Progenitor cell of endocrine pancreas (in vitro differentiated cells): ENCODE results near the gene TMEM132D. TPM values are rescaled to one million over a fixed set of nuclear protein-coding genes. Genes with fewer than 3 reads are reported as not detected.

Experiments
- DNase-seq: peaks from one replicate; pipeline ENCODE4 v3.0.0; 2021; ENCODE audit warnings: low spot score; ENCODE audit not compliant: unreplicated experiment
- H3K27ac Mint-ChIP-seq: 2 replicates; pipeline ENCODE4 v1.8.0; 2021; ENCODE audit warnings: mild to moderate bottlenecking, moderate library complexity, mixed read lengths
- H3K27me3 Mint-ChIP-seq: 2 replicates; pipeline ENCODE4 v1.8.0; 2021; ENCODE audit warnings: mixed read lengths
- H3K36me3 Mint-ChIP-seq: 2 replicates; pipeline ENCODE4 v1.8.0; 2022; ENCODE audit warnings: mixed read lengths; ENCODE audit not compliant: insufficient read depth
- H3K4me1 Mint-ChIP-seq: 2 replicates; pipeline ENCODE4 v1.8.0; 2021; ENCODE audit warnings: low read depth, mixed read lengths
- H3K4me3 Mint-ChIP-seq: 2 replicates; pipeline ENCODE4 v1.8.0; 2021; ENCODE audit warnings: low read depth, mild to moderate bottlenecking, moderate library complexity, mixed read lengths
- H3K9me3 Mint-ChIP-seq: 2 replicates; pipeline ENCODE4 v1.8.0; 2021; ENCODE audit warnings: low read depth, mixed read lengths
- CTCF ChIP-seq: fragments of 200-600 bp; sonication (generic); IDR thresholded peaks from one replicate; pipeline ENCODE4 v1.5.0; 2021; ENCODE audit warnings: antibody characterized with exemption, mild to moderate bottlenecking; ENCODE audit not compliant: unreplicated experiment
- total RNA-seq: library from RNA; stranded (reverse); gene quantifications from 2 replicates; pipeline ENCODE4 v1.2.1, GENCODE V29; 2021

TMEM132D gene
- total RNA-seq, 1 donor from 2014 or later = 0.46 TPM

- TF ChIP-seq CTCF = no peak
- Mint-ChIP-seq H3K27ac (no peak overlapping the region), H3K4me3 (no peak overlapping the region), H3K27me3 (peaks cover 27% of the 10 kb centered on the region), H3K9me3 (no peaks in the 10 kb centered on the region), H3K4me1 (no peaks in the 10 kb centered on the region), H3K36me3 (no peaks in the 10 kb centered on the region)
- no peak for DNase-seq
Measured at GRCh38 chr12:129928643-129929042, 24.8 kb upstream of the TMEM132D start.

- H3K4me1 Mint-ChIP-seq = no peaks in the 10 kb centered on the region
- no peak for TF ChIP-seq CTCF
- no peaks in the 10 kb centered on the region for H3K9me3 Mint-ChIP-seq
- no peak for DNase-seq
- H3K27me3 Mint-ChIP-seq = peaks cover 28% of the 10 kb centered on the region
- H3K27ac Mint-ChIP-seq = no peak overlapping the region
- no peaks in the 10 kb centered on the region for H3K36me3 Mint-ChIP-seq
- no peak overlapping the region for H3K4me3 Mint-ChIP-seq
Measured at GRCh38 chr12:129927316-129927900, 23.6 kb upstream of the TMEM132D start.

- Mint-ChIP-seq H3K4me1 (peaks cover 4% of the 10 kb centered on the region), H3K27ac (no peak overlapping the region), H3K4me3 (no peak overlapping the region), H3K27me3 (peaks cover 79% of the 10 kb centered on the region), H3K36me3 (no peaks in the 10 kb centered on the region), H3K9me3 (no peaks in the 10 kb centered on the region)
- peak; percentile 96 for TF ChIP-seq CTCF
- peak; percentile 55 for DNase-seq
Measured at GRCh38 chr12:129911428-129912049, 7.7 kb upstream of the TMEM132D start.

- no peak for DNase-seq
- Mint-ChIP-seq H3K9me3 (no peaks in the 10 kb centered on the region), H3K4me1 (peaks cover 4% of the 10 kb centered on the region), H3K36me3 (no peaks in the 10 kb centered on the region), H3K27ac (no peak overlapping the region), H3K27me3 (peaks cover 90% of the 10 kb centered on the region), H3K4me3 (no peak overlapping the region)
- TF ChIP-seq CTCF = no peak
Measured at GRCh38 chr12:129909051-129910020, 5.5 kb upstream of the TMEM132D start.
